ENCODE results near the gene SLC36A4. TPM values are rescaled to one million over a fixed set of nuclear protein-coding genes. Genes with fewer than 3 reads are reported as not detected.

The SLC36A4 gene
- total RNA-seq, 1 experiment from 2014 or later = 3.1 TPM

DNA sequence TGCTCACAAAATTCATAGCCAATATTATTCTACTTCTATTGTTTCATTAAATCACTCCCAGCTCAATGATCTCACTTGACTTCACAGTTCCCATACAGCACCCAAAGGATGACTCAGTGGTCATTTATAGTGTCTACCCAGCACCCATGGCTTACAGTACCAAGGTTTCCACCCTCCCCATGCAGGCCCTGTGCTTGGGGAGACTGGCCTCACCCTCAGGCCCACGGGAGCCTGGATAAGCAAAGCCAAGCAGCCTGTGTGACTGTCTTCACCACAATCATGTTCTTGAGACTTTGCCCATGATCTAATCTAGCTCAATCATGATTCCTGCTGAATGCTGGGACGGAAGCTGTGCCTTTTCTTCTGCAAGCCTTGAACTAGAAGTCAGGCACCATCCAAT, 97.6 kb downstream of the SLC36A4 start:
- H3K4me3 ChIP-seq = no peak overlapping the region
- H3K9me3 ChIP-seq = 0 out of 2 replicates have a peak, but pooled peaks cover 3% of the 10 kb centered on the region
- H3K36me3 ChIP-seq = no peaks in the 10 kb centered on the region
- DNase-seq = peak; percentile 36
- no peaks in the 10 kb centered on the region for H3K27me3 ChIP-seq

DNA sequence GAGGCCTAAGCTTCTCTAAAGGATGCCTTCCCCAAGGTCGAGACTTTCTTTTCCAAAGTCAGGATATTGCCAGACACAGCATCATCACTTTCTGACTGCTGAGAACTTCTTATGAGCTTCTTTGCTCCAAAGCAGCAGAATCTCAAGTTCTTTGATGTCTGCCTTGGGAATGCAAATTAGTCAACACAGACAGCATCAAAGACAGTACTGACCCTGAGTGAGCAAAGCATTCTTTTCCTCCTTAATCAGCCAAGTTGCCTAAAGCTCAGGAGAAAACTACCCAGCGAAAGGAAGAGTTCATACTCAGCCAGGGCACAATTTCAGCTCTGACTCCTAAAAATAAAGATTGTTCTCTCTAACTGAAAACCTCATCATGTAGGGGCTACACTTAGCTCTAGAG, 98.0 kb downstream of the SLC36A4 start:
- DNase-seq = no peak
- 0 out of 2 replicates have a peak, but pooled peaks cover 6% of the 10 kb centered on the region for H3K9me3 ChIP-seq
- H3K36me3 ChIP-seq = no peaks in the 10 kb centered on the region
- H3K27me3 ChIP-seq = no peaks in the 10 kb centered on the region
- no peak overlapping the region for H3K4me3 ChIP-seq

Other genes starting within 250 kb of the SLC36A4 start
- gene MTNR1B, start 228.3 kb downstream of the SLC36A4 start, total RNA-seq (2014; rRNA removed; shearing (Covaris generic); ENCODE audit: low replicate concordance) = not detected in 2 replicates
- not detected in 2 replicates for gene DEUP1, start 132.8 kb upstream of the SLC36A4 start, total RNA-seq (2014; rRNA removed; shearing (Covaris generic); ENCODE audit: low replicate concordance)

All from MG63 (cell line).